Measurements from ENCODE around the gene CNKSR3. TPM values are rescaled to one million over a fixed set of nuclear protein-coding genes. Genes with fewer than 3 reads are reported as not detected.

CNKSR3 gene
- total RNA-seq, 1 donor from 2014 or later: 7.4 TPM

DNA sequence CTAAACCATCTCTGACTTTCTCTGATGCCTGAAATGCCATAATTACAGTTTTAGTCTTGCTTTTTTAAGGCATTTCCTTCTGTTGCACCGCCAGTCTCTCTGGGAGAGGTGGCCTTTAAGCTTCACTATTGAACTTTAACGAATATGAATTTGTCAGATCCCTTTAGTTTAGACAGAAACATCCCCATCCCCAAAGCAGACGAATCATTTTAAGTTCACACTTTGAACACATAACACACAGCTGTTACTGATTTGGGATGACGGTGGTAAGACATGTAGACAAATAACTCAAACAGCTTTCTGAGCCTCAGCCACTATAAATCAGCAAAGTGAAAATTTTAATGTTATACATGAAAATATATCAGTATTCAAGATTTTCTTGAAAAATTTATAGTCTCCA lies 146.7 kb downstream of the CNKSR3 start:
- no peaks in the 10 kb centered on the region for H3K4me1 ChIP-seq
- H3K36me3 ChIP-seq: no peaks in the 10 kb centered on the region
- H3K27ac ChIP-seq: no peak overlapping the region
- no peak overlapping the region for H3K4me3 ChIP-seq
- intact Hi-C loops (cut with DNase I): no loop called here
- TF ChIP-seq POLR2AphosphoS5 (IDR thresholded peaks at IDR 0.05; ENCODE audit: insufficient read depth in 1 of 2, low read depth in 1 of 2) (no peak), POLR2A (IDR thresholded peaks at IDR 0.05) (no peak)
- TF ChIP-seq, protein P1, sequence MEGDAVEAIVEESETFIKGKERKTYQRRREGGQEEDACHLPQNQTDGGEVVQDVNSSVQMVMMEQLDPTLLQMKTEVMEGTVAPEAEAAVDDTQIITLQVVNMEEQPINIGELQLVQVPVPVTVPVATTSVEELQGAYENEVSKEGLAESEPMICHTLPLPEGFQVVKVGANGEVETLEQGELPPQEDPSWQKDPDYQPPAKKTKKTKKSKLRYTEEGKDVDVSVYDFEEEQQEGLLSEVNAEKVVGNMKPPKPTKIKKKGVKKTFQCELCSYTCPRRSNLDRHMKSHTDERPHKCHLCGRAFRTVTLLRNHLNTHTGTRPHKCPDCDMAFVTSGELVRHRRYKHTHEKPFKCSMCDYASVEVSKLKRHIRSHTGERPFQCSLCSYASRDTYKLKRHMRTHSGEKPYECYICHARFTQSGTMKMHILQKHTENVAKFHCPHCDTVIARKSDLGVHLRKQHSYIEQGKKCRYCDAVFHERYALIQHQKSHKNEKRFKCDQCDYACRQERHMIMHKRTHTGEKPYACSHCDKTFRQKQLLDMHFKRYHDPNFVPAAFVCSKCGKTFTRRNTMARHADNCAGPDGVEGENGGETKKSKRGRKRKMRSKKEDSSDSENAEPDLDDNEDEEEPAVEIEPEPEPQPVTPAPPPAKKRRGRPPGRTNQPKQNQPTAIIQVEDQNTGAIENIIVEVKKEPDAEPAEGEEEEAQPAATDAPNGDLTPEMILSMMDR (IDR thresholded peaks at IDR 0.05): no peak
- no peak for DNase-seq (ENCODE audit: extremely low spot score in 2 of 2)
- H3K9me3 ChIP-seq: no peaks in the 10 kb centered on the region
- no peaks in the 10 kb centered on the region for H3K27me3 ChIP-seq

DNA sequence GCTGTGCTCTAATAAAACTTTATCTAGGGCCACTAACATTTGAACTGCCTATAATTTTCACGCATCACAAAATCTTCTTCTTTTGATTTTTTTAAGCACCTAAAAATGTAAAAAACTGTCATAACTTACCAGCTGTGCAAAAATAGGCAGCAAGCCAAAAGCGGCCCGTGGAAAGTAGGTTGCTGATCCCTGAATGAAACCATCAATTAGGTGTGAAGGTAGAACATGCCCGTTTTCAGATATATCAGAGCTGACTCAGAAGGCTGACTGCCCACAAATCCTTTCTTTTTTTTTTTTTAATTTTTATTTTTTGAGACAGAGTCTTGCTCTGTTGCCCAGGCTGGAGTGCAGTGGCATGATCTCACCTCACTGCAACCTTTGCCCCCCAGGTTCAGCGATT lies 149.0 kb downstream of the CNKSR3 start:
- TF ChIP-seq POLR2AphosphoS5 (IDR thresholded peaks at IDR 0.05; ENCODE audit: insufficient read depth in 1 of 2, low read depth in 1 of 2): no peak
- TF ChIP-seq, protein P1 (IDR thresholded peaks at IDR 0.05): no peak
- no peak for TF ChIP-seq POLR2A (IDR thresholded peaks at IDR 0.05)
- H3K27ac ChIP-seq: no peak overlapping the region
- H3K36me3 ChIP-seq: no peaks in the 10 kb centered on the region
- DNase-seq (ENCODE audit: extremely low spot score in 2 of 2): no peak
- no peak overlapping the region for H3K4me3 ChIP-seq
- intact Hi-C loops (cut with DNase I): no loop called here
- H3K9me3 ChIP-seq: no peaks in the 10 kb centered on the region
- H3K27me3 ChIP-seq: no peaks in the 10 kb centered on the region
- H3K4me1 ChIP-seq: no peaks in the 10 kb centered on the region

DNA sequence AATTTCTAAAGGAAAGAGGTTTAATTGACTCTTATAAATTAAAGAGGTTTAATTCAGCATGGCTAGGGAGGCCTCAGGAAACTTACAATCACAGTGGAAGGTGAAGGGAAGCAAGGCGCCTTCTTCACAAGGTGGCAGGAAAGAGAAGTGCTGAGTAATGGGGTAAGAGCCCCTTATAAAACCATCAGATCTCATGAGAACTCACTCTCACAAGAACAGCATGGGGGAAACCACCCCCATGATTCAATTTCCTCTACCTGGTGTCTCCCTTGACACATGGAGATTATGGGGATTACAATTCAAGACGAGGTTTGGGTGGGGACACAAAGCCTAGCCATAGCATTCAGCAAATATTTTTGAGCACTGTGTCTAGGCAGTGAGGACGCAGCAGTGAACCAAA lies 150.0 kb downstream of the CNKSR3 start:
- Histone ChIP-seq H3K27ac (no peak overlapping the region), H3K4me3 (no peak overlapping the region), H3K36me3 (no peaks in the 10 kb centered on the region), H3K27me3 (no peaks in the 10 kb centered on the region), H3K4me1 (no peaks in the 10 kb centered on the region), H3K9me3 (no peaks in the 10 kb centered on the region)
- intact Hi-C loops (cut with DNase I): no loop called here
- DNase-seq (ENCODE audit: extremely low spot score in 2 of 2): no peak
- TF ChIP-seq POLR2A (IDR thresholded peaks at IDR 0.05) (no peak), POLR2AphosphoS5 (IDR thresholded peaks at IDR 0.05; ENCODE audit: insufficient read depth in 1 of 2, low read depth in 1 of 2) (no peak)
- TF ChIP-seq, protein P1 (IDR thresholded peaks at IDR 0.05): no peak

DNA sequence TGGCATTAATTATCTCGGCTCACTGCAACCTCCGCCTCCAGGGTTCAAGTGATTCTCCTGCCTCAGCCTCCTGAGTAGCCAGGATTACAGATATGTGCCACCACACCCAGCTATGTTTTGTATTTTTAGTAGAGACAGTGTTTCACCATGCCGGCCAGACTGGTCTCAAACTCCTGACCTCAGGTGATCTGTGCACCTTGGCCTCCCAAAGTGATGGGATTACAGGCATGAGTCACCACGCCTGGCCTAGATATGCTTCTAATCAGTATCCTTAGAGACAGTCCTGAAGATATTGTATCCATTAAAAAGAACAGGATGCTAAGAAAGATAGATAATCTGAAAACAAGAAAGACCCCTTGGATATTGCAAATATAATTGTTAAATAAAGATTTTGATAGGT lies 150.8 kb downstream of the CNKSR3 start:
- no peaks in the 10 kb centered on the region for H3K4me1 ChIP-seq
- intact Hi-C loops (cut with DNase I): no loop called here
- no peak for TF ChIP-seq POLR2AphosphoS5 (IDR thresholded peaks at IDR 0.05; ENCODE audit: insufficient read depth in 1 of 2, low read depth in 1 of 2)
- TF ChIP-seq POLR2A (IDR thresholded peaks at IDR 0.05): no peak
- TF ChIP-seq, protein P1 (IDR thresholded peaks at IDR 0.05): no peak

DNA sequence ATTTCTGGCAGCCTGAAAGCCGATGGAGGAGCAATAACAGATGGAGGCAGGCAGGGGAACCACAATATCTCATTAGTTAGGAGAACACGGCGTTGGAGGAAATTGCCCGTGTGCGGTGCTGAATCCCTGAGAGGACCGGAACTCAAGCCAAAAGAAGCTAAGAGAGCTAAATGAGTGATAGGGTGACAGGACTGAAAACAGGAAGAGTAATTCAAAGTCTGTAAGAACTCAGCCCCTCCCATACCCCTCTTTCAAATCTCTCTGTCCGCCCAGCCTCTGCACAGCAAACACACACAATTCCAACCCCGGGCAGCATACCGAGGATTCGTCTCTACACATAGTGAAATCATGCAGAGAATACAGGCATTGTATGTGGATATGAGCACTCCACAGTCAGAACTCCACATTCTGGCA lies 151.3 kb downstream of the CNKSR3 start:
- H3K9me3 ChIP-seq: no peaks in the 10 kb centered on the region
- intact Hi-C loops (cut with DNase I): no loop called here
- no peaks in the 10 kb centered on the region for H3K27me3 ChIP-seq
- no peak for DNase-seq (ENCODE audit: extremely low spot score in 2 of 2)
- no peak for TF ChIP-seq POLR2A (IDR thresholded peaks at IDR 0.05)
- TF ChIP-seq, protein P1 (IDR thresholded peaks at IDR 0.05): no peak
- TF ChIP-seq POLR2AphosphoS5 (IDR thresholded peaks at IDR 0.05; ENCODE audit: insufficient read depth in 1 of 2, low read depth in 1 of 2): no peak
- H3K4me3 ChIP-seq: no peak overlapping the region
- no peak overlapping the region for H3K27ac ChIP-seq
- no peaks in the 10 kb centered on the region for H3K4me1 ChIP-seq
- H3K36me3 ChIP-seq: no peaks in the 10 kb centered on the region

More for the DNA sequence above, 150.8 kb downstream of the CNKSR3 start:
- H3K9me3 ChIP-seq: no peaks in the 10 kb centered on the region
- H3K27me3 ChIP-seq: no peaks in the 10 kb centered on the region
- H3K36me3 ChIP-seq: no peaks in the 10 kb centered on the region
- no peak overlapping the region for H3K4me3 ChIP-seq
- no peak overlapping the region for H3K27ac ChIP-seq
- no peak for DNase-seq (ENCODE audit: extremely low spot score in 2 of 2)
